Measurements from ENCODE around the gene C1QTNF4.

C1QTNF4 gene

GRCh38 chr11:47587039-47587716 lies 7.0 kb downstream of the C1QTNF4 start:
- Histone ChIP-seq H3K27ac (no peak overlapping the region), H3K4me3 (ENCODE audit: low read depth, low read length) (no peak overlapping the region), H3K9me3 (ENCODE audit: severe bottlenecking) (no peaks in the 10 kb centered on the region), H3K36me3 (peaks cover 34% of the 10 kb centered on the region), H3K27me3 (ENCODE audit: insufficient read depth, low read depth, severe bottlenecking) (no peaks in the 10 kb centered on the region)
- no peak for DNase-seq
- TF ChIP-seq CTCF (IDR thresholded peaks at IDR 0.05; ENCODE audit: low read depth, low read length), result no peak

- Histone ChIP-seq H3K27me3 (ENCODE audit: insufficient read depth, low read depth, severe bottlenecking) (no peaks in the 10 kb centered on the region), H3K27ac (no peak within 1 kb of the TSS), H3K36me3 (peaks cover 43% of the 10 kb centered on the region), H3K4me3 (ENCODE audit: low read depth, low read length) (no peak within 1 kb of the TSS), H3K9me3 (ENCODE audit: severe bottlenecking) (no peaks in the 10 kb centered on the region)
- TF ChIP-seq CTCF (IDR thresholded peaks at IDR 0.05; ENCODE audit: low read depth, low read length), result no peak
- DNase-seq, result no peak
Measured at GRCh38 chr11:47586098-47586855, 7.9 kb downstream of the C1QTNF4 start, which contains the start of gene FAM180B. TSS of gene FAM180B (plus strand) at chr11:47586678. CDS start at chr11:47586769, 91 bp downstream.

- no peak for TF ChIP-seq CTCF (IDR thresholded peaks at IDR 0.05; ENCODE audit: low read depth, low read length)
- no peak for DNase-seq
- Histone ChIP-seq H3K36me3 (peaks cover 62% of the 10 kb centered on the region), H3K9me3 (ENCODE audit: severe bottlenecking) (no peaks in the 10 kb centered on the region), H3K4me3 (ENCODE audit: low read depth, low read length) (no peak overlapping the region), H3K27me3 (ENCODE audit: insufficient read depth, low read depth, severe bottlenecking) (no peaks in the 10 kb centered on the region), H3K27ac (no peak overlapping the region)
Measured at GRCh38 chr11:47583844-47584243, 10.4 kb downstream of the C1QTNF4 start.

- DNase-seq, result peak; percentile 95
- TF ChIP-seq CTCF (IDR thresholded peaks at IDR 0.05; ENCODE audit: low read depth, low read length), result no peak
- Histone ChIP-seq H3K4me3 (ENCODE audit: low read depth, low read length) (peak within 1 kb of the TSS; percentile 74), H3K9me3 (ENCODE audit: severe bottlenecking) (no peaks in the 10 kb centered on the region), H3K27ac (peak within 1 kb of the TSS; percentile 98), H3K36me3 (peaks cover 80% of the 10 kb centered on the region), H3K27me3 (ENCODE audit: insufficient read depth, low read depth, severe bottlenecking) (no peaks in the 10 kb centered on the region)
Measured at GRCh38 chr11:47578524-47579494, 15.4 kb downstream of the C1QTNF4 start, which contains the start of the genes KBTBD4 and NDUFS3. TSS of gene KBTBD4 (minus strand) at chr11:47578970. CDS start at chr11:47578951, 19 bp downstream. TSS of gene NDUFS3 (plus strand) at chr11:47579074. CDS start at chr11:47579092, 18 bp downstream.

- no peak for DNase-seq
- no peaks in the 10 kb centered on the region for H3K9me3 ChIP-seq (ENCODE audit: severe bottlenecking)
- no peaks in the 10 kb centered on the region for H3K27me3 ChIP-seq (ENCODE audit: insufficient read depth, low read depth, severe bottlenecking)
- no peak for TF ChIP-seq CTCF (IDR thresholded peaks at IDR 0.05; ENCODE audit: low read depth, low read length)
- H3K36me3 ChIP-seq, result peaks cover 80% of the 10 kb centered on the region
- no peak overlapping the region for H3K4me3 ChIP-seq (ENCODE audit: low read depth, low read length)
- H3K27ac ChIP-seq, result peak overlapping the region; percentile 98
Measured at GRCh38 chr11:47577460-47578041, 16.7 kb downstream of the C1QTNF4 start.

All from WERI-Rb-1 (cell line).